GM19438 (cell line): ENCODE measurements around the gene ZBTB8A.

Source experiments
- ATAC-seq: cut with Tn5 transposase; IDR thresholded peaks from one replicate; pipeline ENCODE4 v1.9.1; 2021; ENCODE audit warnings: low read depth; ENCODE audit not compliant: unreplicated experiment

The ZBTB8A gene

GRCh38 chr1:32651461-32652073 is 112.3 kb downstream of the ZBTB8A start:
- ATAC-seq, result peak; percentile 28

- ATAC-seq, result no peak
Measured at GRCh38 chr1:32652244-32652962, 113.2 kb downstream of the ZBTB8A start.
